HFF-Myc (cell line): ENCODE results near the gene EIF4A3.

Experiments
- DNase-seq: peaks from one replicate; pipeline ENCODE4 v3.0.0-alpha.2; 2011; ENCODE audit warnings: low read depth; ENCODE audit errors: extremely low read depth
- H3K4me3 ChIP-seq: replicated peaks from 2 replicates; pipeline ENCODE4 v1.5.1; 2011; ENCODE audit warnings: low read depth, mild to moderate bottlenecking, control low read depth, low read length
- CTCF ChIP-seq: IDR thresholded peaks from 2 replicates; pipeline ENCODE4 v1.5.1; 2012; ENCODE audit warnings: mild to moderate bottlenecking, low read depth, low read length, control low read depth; ENCODE audit errors: missing control alignments

The EIF4A3 gene

GRCh38 chr17:80153004-80153403 is 6.1 kb upstream of the EIF4A3 start:
- no peak for DNase-seq

GRCh38 chr17:80152081-80152702 is 5.3 kb upstream of the EIF4A3 start:
- DNase-seq, result no peak
- no peak for TF ChIP-seq CTCF
- no peak overlapping the region for H3K4me3 ChIP-seq

More at GRCh38 chr17:80153004-80153403, 6.1 kb upstream of the EIF4A3 start:
- TF ChIP-seq CTCF, result no peak
- H3K4me3 ChIP-seq, result no peak overlapping the region

- DNase-seq, result no peak
- H3K4me3 ChIP-seq, result no peak overlapping the region
- TF ChIP-seq CTCF, result no peak
Observed at GRCh38 chr17:80151333-80151732, 4.4 kb upstream of the EIF4A3 start.

GRCh38 chr17:80146121-80147034 is 550 bp downstream of the EIF4A3 start:
- peak overlapping the region; percentile 86 for H3K4me3 ChIP-seq
- no peak for TF ChIP-seq CTCF
- no peak for DNase-seq

GRCh38 chr17:80145076-80146075 is 1.6 kb downstream of the EIF4A3 start:
- DNase-seq, result no peak

More at GRCh38 chr17:80145076-80146075, 1.6 kb downstream of the EIF4A3 start:
- no peak for TF ChIP-seq CTCF
- peak overlapping the region; percentile 86 for H3K4me3 ChIP-seq
